Measurements from ENCODE around the gene FASN.
A peak's percentile ranks its signal among the peaks of the same experiment; 100 is the strongest.

FASN gene

GRCh38 chr17:82072827-82073226 is 25.2 kb downstream of the FASN start:
- no peak for DNase-seq

GRCh38 chr17:82070611-82071010 is 27.4 kb downstream of the FASN start:
- DNase-seq = no peak

- DNase-seq = peak; percentile 80 to 86
Measured at GRCh38 chr17:82065638-82066303, 32.3 kb downstream of the FASN start, which contains the start of gene DUS1L. TSS of gene DUS1L (minus strand) at chr17:82065804. CDS start at chr17:82065059, 745 bp downstream.

- DNase-seq = peak in 1 of 2 experiments; percentile 51
Measured at GRCh38 chr17:82065193-82065637, 32.8 kb downstream of the FASN start.

- no peak for DNase-seq
Measured at GRCh38 chr17:82064433-82065192, 33.4 kb downstream of the FASN start.

- DNase-seq = no peak
Measured at GRCh38 chr17:82063424-82064415, 34.3 kb downstream of the FASN start.

- DNase-seq = no peak
Measured at GRCh38 chr17:82062984-82063368, 35.1 kb downstream of the FASN start.

GRCh38 chr17:82062076-82062983 is 35.7 kb downstream of the FASN start:
- DNase-seq = no peak

- no peak for DNase-seq
Measured at GRCh38 chr17:82061047-82061925, 36.8 kb downstream of the FASN start.

- no peak for DNase-seq
Measured at GRCh38 chr17:82060614-82061013, 37.4 kb downstream of the FASN start.

- DNase-seq = no peak
Measured at GRCh38 chr17:82060001-82060380, 38.0 kb downstream of the FASN start.

- no peak for DNase-seq
Measured at GRCh38 chr17:82059272-82060000, 38.6 kb downstream of the FASN start.

- DNase-seq = no peak
Measured at GRCh38 chr17:82058855-82059249, 39.2 kb downstream of the FASN start.

- no peak for DNase-seq
Measured at GRCh38 chr17:82058230-82058854, 39.7 kb downstream of the FASN start.

- DNase-seq = no peak
Measured at GRCh38 chr17:82056729-82057621, 41.1 kb downstream of the FASN start.

GRCh38 chr17:82055965-82056728 is 41.9 kb downstream of the FASN start:
- no peak for DNase-seq

GRCh38 chr17:82055023-82055964 is 42.7 kb downstream of the FASN start:
- no peak for DNase-seq

Measured in activated T-cell treated with anti-CD3 and anti-CD28 coated beads, Interleukin-2, amount 50 U/mL, for 48 hours (primary cell).